Adrenal gland (tissue), 19 donors: ENCODE results near the gene SLC39A5. TPM values are rescaled to one million over a fixed set of nuclear protein-coding genes. Genes with fewer than 3 reads are reported as not detected.
A peak's percentile ranks its signal among the peaks of the same experiment; 100 is the strongest.

Experiments used
- DNase-seq, 7 donors: peaks; one replicate each; pipeline ENCODE4 v3.0.0-alpha.2; 2019 to 2020
- H3K27ac ChIP-seq, 5 donors: fragments of 200-600 bp; sonication (generic) in 4 of 5; 1 replicate in 3 of 5; 2 replicates in 2 of 5; pipeline versions ENCODE4 v1.5.1 to v1.8.0; 2016 to 2020; ENCODE audit warnings: mild to moderate bottlenecking in 1 of 5
- H3K27me3 ChIP-seq: fragments of 200-600 bp; 2 replicates; pipeline ENCODE4 v1.8.0; 2021
- H3K36me3 ChIP-seq, 2 donors: fragments of 200-600 bp; replicated peaks in 1 of 2; 1 replicate in 1 of 2; 2 replicates in 1 of 2; pipeline versions ENCODE4 v1.5.1 to v1.8.0; 2018 to 2022
- H3K4me1 ChIP-seq, 2 donors: fragments of 200-600 bp; replicated peaks in 1 of 2; 1 replicate in 1 of 2; 2 replicates in 1 of 2; pipeline versions ENCODE4 v1.5.1 to v1.8.0; 2018 to 2021
- H3K4me3 ChIP-seq, 4 donors: fragments of 200-600 bp; sonication (generic) in 3 of 4; one replicate each; pipeline ENCODE4 v1.5.1; 2016 to 2018
- H3K9me3 ChIP-seq, 3 donors: fragments of 200-600 bp; sonication (generic) in 1 of 3; replicated peaks in 1 of 3; 1 replicate in 2 of 3; 2 replicates in 1 of 3; pipeline versions ENCODE4 v1.5.1 to v1.8.0; 2016 to 2021
- POLR2A ChIP-seq, 2 donors: fragments of 450-650 bp; IDR thresholded peaks; one replicate each; pipeline ENCODE4 v1.6.1; 2017; ENCODE audit warnings: antibody characterized with exemption in 2 of 2, mild to moderate bottlenecking in 2 of 2, moderate library complexity in 1 of 2
- WGBS, 4 donors: extraction: QIAGEN DNeasy Blood & Tissue Kit in 2 of 4; methylation state at CpG; one replicate each; pipeline versions ENCODE4 v1.1.5 to v1.1.7; 2013 to 2017; 5-methylcytosine and 5-hydroxymethylcytosine counted together
- intact Hi-C, 2 donors: fragments of 100-400 bp; cut with DNase I; formaldehyde crosslinking; loops; one replicate each; pipeline versions ENCODE4 v1.14.1 to v1.15.0; 2022 to 2023
- long read RNA-seq, 10 donors: library from polyadenylated mRNA in 3 of 10; unstranded in 2 of 10; stranded (forward) in 1 of 10; transcript quantifications; one replicate each; pipeline ENCODE4 v2.0.0 and lab custom pipeline, GENCODE V29; 2021 to 2026
- polyA plus RNA-seq, 3 donors: library from polyadenylated mRNA; stranded (reverse); fragments of 200-250 nt in 2 of 3; fragments of 350-450 nt in 1 of 3; fragmentation: Illumina TruSeq in 1 of 3; extraction: RNeasy Lipid Tissue Mini Kit (QIAGEN cat#74804) in 1 of 3; gene quantifications; one replicate each; pipeline ENCODE4 v1.2.3, GENCODE V29; 2013 to 2014
- total RNA-seq, 9 donors: library from RNA; depleted of rRNA in 4 of 9; stranded (reverse); fragments of >200 nt in 4 of 9; fragments of 120-200 nt in 1 of 9; fragmentation: NEBNext Ultra II Directional in 1 of 9; extraction: Animal tissue kit (Norgen Biotek cat#: 25700) in 1 of 9; gene quantifications; one replicate each; pipeline versions ENCODE4 v1.1.0 to v1.2.4, GENCODE V29; 2013 to 2023
- TF ChIP-seq, protein P1 (sequence below), 6 experiments: fragments of 450-650 bp in 4 of 6; fragments of 200-600 bp in 2 of 6; sonication (generic) in 1 of 6; IDR thresholded peaks; 1 replicate in 5 of 6; 2 replicates in 1 of 6; pipeline versions ENCODE4 v1.5.1 to v1.8.0; 2016 to 2021; ENCODE audit warnings: antibody characterized with exemption in 6 of 6, mild to moderate bottlenecking in 2 of 6, moderate library complexity in 1 of 6
- donor health status: healthy with polysubstance abuse.
- donor health status: Bipolar disorder and iron deficiency.
- donor health status: DM: yes; HTN: yes; CAD: no.
- donor health status: DM: no; HTN: no; CAD: no.
- donor health status: DM: no; HTN: no; CAD: no.
- donor health status: DM: yes; HTN: yes; CAD: no.

SLC39A5 gene, protein sequence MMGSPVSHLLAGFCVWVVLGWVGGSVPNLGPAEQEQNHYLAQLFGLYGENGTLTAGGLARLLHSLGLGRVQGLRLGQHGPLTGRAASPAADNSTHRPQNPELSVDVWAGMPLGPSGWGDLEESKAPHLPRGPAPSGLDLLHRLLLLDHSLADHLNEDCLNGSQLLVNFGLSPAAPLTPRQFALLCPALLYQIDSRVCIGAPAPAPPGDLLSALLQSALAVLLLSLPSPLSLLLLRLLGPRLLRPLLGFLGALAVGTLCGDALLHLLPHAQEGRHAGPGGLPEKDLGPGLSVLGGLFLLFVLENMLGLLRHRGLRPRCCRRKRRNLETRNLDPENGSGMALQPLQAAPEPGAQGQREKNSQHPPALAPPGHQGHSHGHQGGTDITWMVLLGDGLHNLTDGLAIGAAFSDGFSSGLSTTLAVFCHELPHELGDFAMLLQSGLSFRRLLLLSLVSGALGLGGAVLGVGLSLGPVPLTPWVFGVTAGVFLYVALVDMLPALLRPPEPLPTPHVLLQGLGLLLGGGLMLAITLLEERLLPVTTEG
- total RNA-seq (under 1 TPM in 3 of 9 donors, not detected in 6; 0.50 to 0.83 (median 0.65) TPM), polyA plus RNA-seq (1 to 10 TPM in 1 of 3 donors, under 1 TPM in 1, not detected in 1; 0.54 to 2.0 TPM)
- long read RNA-seq, donor 1: 0 reads
- long read RNA-seq, donor 2: 0 reads
- long read RNA-seq, donor 3: 0 reads
- long read RNA-seq, donor 4: 0 reads
- long read RNA-seq, donor 5, partial matches to known transcripts: 0 of 1 reads
- long read RNA-seq, donor 5, other reads (novel, unspliced or antisense): 1 of 1 reads
- long read RNA-seq, donor 6: 0 reads
- long read RNA-seq, donor 7: 0 reads
- long read RNA-seq, donor 8, partial matches to known transcripts: 6 of 7 reads
- long read RNA-seq, donor 8, other reads (novel, unspliced or antisense): 0 of 7 reads
- long read RNA-seq, donor 9: 0 reads
- long read RNA-seq, donor 10: 0 reads

DNA sequence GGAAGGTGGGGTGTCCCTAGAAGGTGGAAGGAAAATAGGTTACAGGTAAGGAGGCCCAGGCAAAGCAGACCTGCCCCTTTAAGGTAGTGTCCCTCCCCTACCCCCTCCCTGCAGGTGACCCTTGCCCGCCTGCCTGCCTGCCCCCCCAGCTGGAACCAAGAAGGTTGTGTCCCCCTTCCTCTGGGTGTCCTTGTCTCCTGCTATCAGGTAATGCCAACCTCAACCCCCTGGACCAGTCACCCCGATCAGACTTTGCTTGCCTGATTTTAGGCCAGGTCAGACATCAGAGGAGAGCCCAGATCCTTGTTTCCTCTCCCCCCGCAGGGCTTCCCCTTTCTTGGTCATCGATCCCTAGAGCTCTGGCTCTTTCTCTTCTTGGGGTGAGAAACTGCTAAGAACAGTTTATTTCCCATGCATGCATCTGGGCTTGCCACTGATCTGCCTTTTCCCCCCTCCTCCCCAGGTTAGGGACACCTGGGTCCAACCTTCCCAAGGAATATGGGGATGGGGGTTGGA lies at the start of gene SLC39A5:
Gene SLC39A5 (plus strand): TSS at position 136 of the 516 bp plus-strand sequence. CDS start 1,224 bp downstream, outside the sequence.
- H3K9me3 ChIP-seq: no peaks in the 10 kb centered on the region
- 62 to 89% (median 80%) methylated on average over 4 of the region's 4 CpGs for WGBS, 4 donors
- H3K4me1 ChIP-seq: peaks cover 2 to 5% of the 10 kb centered on the region in 2 donors
- no peak within 1 kb of the TSS for H3K4me3 ChIP-seq
- intact Hi-C loops: loop anchor here in 1 of 2 donors (5.0 kb wide), 1 partner anchor 38 kb away; no protein-coding TSS in a partner anchor
- TF ChIP-seq POLR2A (IDR thresholded peaks at IDR 0.05): no peak
- TF ChIP-seq, protein P1, sequence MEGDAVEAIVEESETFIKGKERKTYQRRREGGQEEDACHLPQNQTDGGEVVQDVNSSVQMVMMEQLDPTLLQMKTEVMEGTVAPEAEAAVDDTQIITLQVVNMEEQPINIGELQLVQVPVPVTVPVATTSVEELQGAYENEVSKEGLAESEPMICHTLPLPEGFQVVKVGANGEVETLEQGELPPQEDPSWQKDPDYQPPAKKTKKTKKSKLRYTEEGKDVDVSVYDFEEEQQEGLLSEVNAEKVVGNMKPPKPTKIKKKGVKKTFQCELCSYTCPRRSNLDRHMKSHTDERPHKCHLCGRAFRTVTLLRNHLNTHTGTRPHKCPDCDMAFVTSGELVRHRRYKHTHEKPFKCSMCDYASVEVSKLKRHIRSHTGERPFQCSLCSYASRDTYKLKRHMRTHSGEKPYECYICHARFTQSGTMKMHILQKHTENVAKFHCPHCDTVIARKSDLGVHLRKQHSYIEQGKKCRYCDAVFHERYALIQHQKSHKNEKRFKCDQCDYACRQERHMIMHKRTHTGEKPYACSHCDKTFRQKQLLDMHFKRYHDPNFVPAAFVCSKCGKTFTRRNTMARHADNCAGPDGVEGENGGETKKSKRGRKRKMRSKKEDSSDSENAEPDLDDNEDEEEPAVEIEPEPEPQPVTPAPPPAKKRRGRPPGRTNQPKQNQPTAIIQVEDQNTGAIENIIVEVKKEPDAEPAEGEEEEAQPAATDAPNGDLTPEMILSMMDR (IDR thresholded peaks at IDR 0.05): no peak
- no peaks in the 10 kb centered on the region for H3K36me3 ChIP-seq
- no peak for DNase-seq
- H3K27ac ChIP-seq: no peak within 1 kb of the TSS
- no peaks in the 10 kb centered on the region for H3K27me3 ChIP-seq

DNA sequence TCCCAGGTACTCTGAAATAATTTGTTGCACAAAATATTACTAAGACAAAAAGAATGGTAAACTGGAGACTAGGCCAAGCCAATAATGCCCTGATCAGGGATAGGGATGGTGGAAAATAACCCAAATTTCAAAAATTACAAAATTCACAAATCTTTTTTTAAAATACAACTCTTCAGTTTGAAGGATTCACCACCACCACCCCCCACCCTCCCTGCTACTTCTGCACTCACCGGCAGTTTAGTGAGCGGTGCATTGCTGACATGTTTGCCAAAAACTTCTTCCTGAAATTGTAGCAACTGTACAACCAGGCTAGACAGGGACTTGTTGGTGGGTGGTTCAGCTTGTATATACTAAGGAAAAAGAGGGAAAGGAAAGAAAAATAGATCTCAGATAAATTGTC lies 42.9 kb upstream of the SLC39A5 start:
- Histone ChIP-seq H3K4me3 (no peak overlapping the region), H3K4me1 (peaks cover 16 to 25% of the 10 kb centered on the region in 2 donors), H3K27ac (no peak overlapping the region), H3K9me3 (no peaks in the 10 kb centered on the region), H3K36me3 (peaks cover 0 to 41% of the 10 kb centered on the region in 2 donors), H3K27me3 (no peaks in the 10 kb centered on the region)
- DNase-seq: no peak
- WGBS, 4 donors: 39 to 68% (median 47%) methylated on average over 2 of the region's 2 CpGs
- intact Hi-C loops: no loop called here
- TF ChIP-seq, protein P1 (IDR thresholded peaks at IDR 0.05): no peak
- no peak for TF ChIP-seq POLR2A (IDR thresholded peaks at IDR 0.05)

DNA sequence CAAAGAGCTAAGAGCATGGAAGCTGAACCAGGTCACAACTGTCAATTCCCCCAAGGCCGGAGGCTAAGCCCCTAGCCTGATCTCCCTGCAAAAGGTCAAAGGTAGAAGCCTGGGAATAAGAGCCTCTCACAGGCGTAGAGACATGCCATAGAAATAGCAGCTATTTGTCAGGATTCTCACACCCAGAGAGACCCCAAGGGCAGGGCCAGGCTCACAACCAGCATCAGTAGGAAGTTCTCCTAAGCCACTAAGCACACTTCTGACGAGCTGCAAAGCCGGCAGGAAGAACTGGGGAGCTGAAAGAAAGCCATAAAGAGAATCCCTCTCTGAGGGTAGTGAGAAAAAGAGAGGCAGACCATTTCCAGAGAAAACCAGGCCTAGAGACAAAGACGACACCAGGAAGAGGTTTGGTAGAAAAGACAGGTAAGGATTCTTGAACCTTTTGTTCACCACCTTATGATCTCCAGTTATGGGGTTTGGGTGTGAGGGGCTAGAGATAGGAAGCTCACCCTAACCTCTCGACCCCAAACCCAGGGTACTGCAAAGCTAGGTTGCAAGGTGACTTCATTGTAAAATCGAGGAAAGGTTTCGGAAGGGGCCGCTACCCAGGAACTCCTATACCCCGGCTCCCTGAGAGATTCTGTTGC lies 41.6 kb upstream of the SLC39A5 start:
- H3K27ac ChIP-seq: peak overlapping the region in 3 of 5 donors; percentile 74 to 92 (median 74)
- peaks cover 0 to 30% of the 10 kb centered on the region in 2 donors for H3K36me3 ChIP-seq
- 8 to 12% (median 9%) methylated on average over 10 of the region's 10 CpGs for WGBS, 4 donors

More for the DNA sequence above, 41.6 kb upstream of the SLC39A5 start:
- H3K27me3 ChIP-seq: no peaks in the 10 kb centered on the region
- no peak for DNase-seq
- H3K4me3 ChIP-seq: peak overlapping the region in 3 of 4 donors; percentile 36 to 88 (median 61)
- TF ChIP-seq, protein P1 (IDR thresholded peaks at IDR 0.05): no peak
- TF ChIP-seq POLR2A (IDR thresholded peaks at IDR 0.05): no peak
- H3K9me3 ChIP-seq: no peaks in the 10 kb centered on the region
- H3K4me1 ChIP-seq: peaks cover 16 to 25% of the 10 kb centered on the region in 2 donors
- intact Hi-C loops: loop anchor here (2.0 kb wide), 2 partner anchors 63 to 67 kb away; no protein-coding TSS in a partner anchor
